H9 (cell line): ENCODE measurements around the gene TMEM238. TPM values are rescaled to one million over a fixed set of nuclear protein-coding genes. Genes with fewer than 3 reads are reported as not detected.
A peak's percentile ranks its signal among the peaks of the same experiment; 100 is the strongest.

ENCODE experiments used
- DNase-seq: peaks from one replicate; pipeline ENCODE4 v3.0.0-alpha.2; 2017
- H2AFZ ChIP-seq: one replicate; pipeline ENCODE4 v1.6.1; 2013; ENCODE audit warnings: mild to moderate bottlenecking, low read length, control low read depth, moderate library complexity
- H2AK5ac ChIP-seq: 2 replicates; pipeline ENCODE4 v1.6.1; 2013; ENCODE audit warnings: low read length, control low read depth, mixed read lengths; ENCODE audit not compliant: insufficient read length
- H2BK120ac ChIP-seq: one replicate; pipeline ENCODE4 v1.6.1; 2013; ENCODE audit warnings: low read depth, mild to moderate bottlenecking, low read length, control low read depth, inconsistent platforms; ENCODE audit not compliant: poor library complexity, severe bottlenecking
- H2BK12ac ChIP-seq: 2 replicates; pipeline ENCODE4 v1.6.1; 2013; ENCODE audit warnings: low read length, control low read depth, mixed read lengths, low read depth; ENCODE audit not compliant: insufficient read length
- H2BK15ac ChIP-seq: 2 replicates; pipeline ENCODE4 v1.6.1; 2013; ENCODE audit warnings: low read depth, low read length, control low read depth
- H2BK20ac ChIP-seq: one replicate; pipeline ENCODE4 v1.6.1; 2013; ENCODE audit warnings: low read depth, mild to moderate bottlenecking, low read length, control low read depth, inconsistent platforms; ENCODE audit not compliant: poor library complexity, severe bottlenecking
- H2BK5ac ChIP-seq: 2 replicates; pipeline ENCODE4 v1.6.1; 2013; ENCODE audit warnings: low read length, control low read depth, mixed read lengths; ENCODE audit not compliant: insufficient read length
- H3K14ac ChIP-seq: 2 replicates; pipeline ENCODE4 v1.6.1; 2013; ENCODE audit warnings: low read length, control low read depth; ENCODE audit not compliant: insufficient read depth
- H3K18ac ChIP-seq: 2 replicates; pipeline ENCODE4 v1.6.1; 2013; ENCODE audit warnings: low read depth, mild to moderate bottlenecking, mixed read lengths, low read length, control low read depth; ENCODE audit not compliant: insufficient read length
- H3K23ac ChIP-seq: 2 replicates; pipeline ENCODE4 v1.6.1; 2013; ENCODE audit warnings: low read length, control low read depth, mixed read lengths, low read depth; ENCODE audit not compliant: insufficient read length
- H3K23me2 ChIP-seq: 2 replicates; pipeline ENCODE4 v1.6.1; 2013; ENCODE audit warnings: low read depth, mild to moderate bottlenecking, mixed read lengths, low read length, control low read depth; ENCODE audit not compliant: insufficient read length, poor library complexity, severe bottlenecking
- H3K27ac ChIP-seq: 2 replicates; pipeline ENCODE4 v1.5.1; 2013; ENCODE audit warnings: low read length, control low read depth, mixed read lengths, low read depth; ENCODE audit not compliant: insufficient read length
- H3K27me3 ChIP-seq: 2 replicates; pipeline ENCODE4 v1.6.1; 2013; ENCODE audit warnings: low read length, control low read depth, inconsistent platforms; ENCODE audit not compliant: insufficient read depth
- H3K4ac ChIP-seq: 2 replicates; pipeline ENCODE4 v1.6.1; 2013; ENCODE audit warnings: low read depth, mild to moderate bottlenecking, control low read depth, inconsistent platforms, low read length, moderate library complexity
- H3K4me1 ChIP-seq: 2 replicates; pipeline ENCODE4 v1.6.1; 2013; ENCODE audit warnings: low read length, control low read depth, inconsistent platforms; ENCODE audit not compliant: insufficient read depth
- H3K4me2 ChIP-seq: 2 replicates; pipeline ENCODE4 v1.6.1; 2013; ENCODE audit warnings: low read length, control low read depth, mixed read lengths; ENCODE audit not compliant: insufficient read length, insufficient read depth
- H3K56ac ChIP-seq: 2 replicates; pipeline ENCODE4 v1.6.1; 2013; ENCODE audit warnings: low read depth, mild to moderate bottlenecking, mixed read lengths, low read length, control low read depth; ENCODE audit not compliant: insufficient read length
- H3K79me1 ChIP-seq: 2 replicates; pipeline ENCODE4 v1.6.1; 2013; ENCODE audit warnings: low read depth, mild to moderate bottlenecking, moderate library complexity, low read length, control low read depth, inconsistent platforms; ENCODE audit not compliant: insufficient read depth, poor library complexity, severe bottlenecking
- H3K79me2 ChIP-seq: 2 replicates; pipeline ENCODE4 v1.6.1; 2013; ENCODE audit warnings: low read length, control low read depth, inconsistent platforms; ENCODE audit not compliant: insufficient read depth
- H3K9ac ChIP-seq: 2 replicates; pipeline ENCODE4 v1.6.1; 2013; ENCODE audit warnings: low read length, control low read depth, mixed read lengths; ENCODE audit not compliant: insufficient read length; ENCODE audit errors: extremely low read depth
- H3K9me3 ChIP-seq: one replicate; pipeline ENCODE4 v1.6.1; 2013; ENCODE audit warnings: low read depth, low read length, inconsistent platforms; ENCODE audit not compliant: control insufficient read depth
- H3T11ph ChIP-seq: one replicate; pipeline ENCODE4 v1.6.1; 2013; ENCODE audit warnings: mild to moderate bottlenecking, low read length, control low read depth, inconsistent platforms
- H4K20me1 ChIP-seq: one replicate; pipeline ENCODE4 v1.6.1; 2013; ENCODE audit not compliant: control insufficient read depth, insufficient read length, insufficient read depth
- H4K5ac ChIP-seq: 2 replicates; pipeline ENCODE4 v1.6.1; 2013; ENCODE audit warnings: low read depth, mild to moderate bottlenecking, mixed read lengths, low read length, control low read depth; ENCODE audit not compliant: insufficient read length
- H4K8ac ChIP-seq: replicated peaks from 2 replicates; pipeline ENCODE4 v1.6.1; 2013; ENCODE audit warnings: low read length, control low read depth, mixed read lengths, low read depth; ENCODE audit not compliant: insufficient read length
- H4K91ac ChIP-seq: 2 replicates; pipeline ENCODE4 v1.6.1; 2013; ENCODE audit warnings: low read depth, mild to moderate bottlenecking, moderate library complexity, mixed read lengths, low read length, control low read depth; ENCODE audit not compliant: insufficient read length
- H3K27ac Mint-ChIP-seq, 3 experiments: 2 replicates in 2 of 3; 3 replicates in 1 of 3; pipeline ENCODE4 v1.8.0; 2020 to 2021; ENCODE audit warnings: mixed read lengths in 3 of 3, mild to moderate bottlenecking in 1 of 3, moderate library complexity in 1 of 3
- H3K27me3 Mint-ChIP-seq: 2 replicates; pipeline ENCODE4 v1.8.0; 2021; ENCODE audit warnings: low read depth, mild to moderate bottlenecking, moderate library complexity, mixed read lengths
- H3K36me3 Mint-ChIP-seq, 3 experiments: 2 replicates in 2 of 3; 3 replicates in 1 of 3; pipeline ENCODE4 v1.8.0; 2020 to 2021; ENCODE audit warnings: low read depth in 3 of 3, mixed read lengths in 3 of 3; ENCODE audit not compliant: insufficient read depth in 1 of 3
- H3K4me1 Mint-ChIP-seq, 2 experiments: 2 replicates each; pipeline ENCODE4 v1.8.0; 2020; ENCODE audit warnings: mixed read lengths in 2 of 2
- H3K4me3 Mint-ChIP-seq, 2 experiments: 2 replicates in 1 of 2; 3 replicates in 1 of 2; pipeline ENCODE4 v1.8.0; 2020 to 2021; ENCODE audit warnings: mild to moderate bottlenecking in 2 of 2, mixed read lengths in 2 of 2, moderate library complexity in 1 of 2
- H3K9me3 Mint-ChIP-seq, 2 experiments: 2 replicates in 1 of 2; 3 replicates in 1 of 2; pipeline ENCODE4 v1.8.0; 2020; ENCODE audit warnings: mild to moderate bottlenecking in 2 of 2, mixed read lengths in 2 of 2, moderate library complexity in 1 of 2
- CTCF ChIP-seq: fragments of 200-600 bp; sonication (generic); conservative IDR thresholded peaks from 3 replicates; pipeline ENCODE4 v1.8.0; 2021; ENCODE audit warnings: antibody characterized with exemption, mild to moderate bottlenecking
- WGBS: extraction: QIAGEN DNeasy Blood & Tissue Kit; methylation state at CpG from one replicate; pipeline ENCODE4 v1.1.7; 2013; ENCODE audit warnings: missing lambda C conversion rate, low lambda C conversion rate, mixed read lengths; ENCODE audit not compliant: insufficient read length; ENCODE audit errors: extremely low coverage; 5-methylcytosine and 5-hydroxymethylcytosine counted together
- total RNA-seq: library from RNA; stranded (reverse); gene quantifications from 2 replicates; pipeline ENCODE4 v1.2.1, GENCODE V29; 2021

The TMEM238 gene
- total RNA-seq, 1 experiment from 2014 or later = 4.8 TPM

- no peak overlapping the region for H4K91ac ChIP-seq
- no peaks in the 10 kb centered on the region for H3K9me3 ChIP-seq
- no peak overlapping the region for H3K27ac ChIP-seq
- no peak overlapping the region for H2BK20ac ChIP-seq
- Mint-ChIP-seq H3K36me3 (peaks cover 51 to 65% (median 61%) of the 10 kb centered on the region in 3 experiments), H3K4me3 (peak overlapping the region; percentile 88 to 90), H3K27me3 (peaks cover 15% of the 10 kb centered on the region), H3K9me3 (peaks cover 20% of the 10 kb centered on the region in 2 experiments), H3K4me1 (peaks cover 19 to 42% of the 10 kb centered on the region in 2 experiments), H3K27ac (peak overlapping the region in 2 of 3 experiments; percentile 61 to 79; a peak in 4 of 7 replicates)
- peaks cover 7% of the 10 kb centered on the region for H3K79me1 ChIP-seq
- H3K56ac ChIP-seq = no peak overlapping the region
- H3K27me3 ChIP-seq = no peaks in the 10 kb centered on the region
- peaks cover 6% of the 10 kb centered on the region for H3K23me2 ChIP-seq
- no peak overlapping the region for H4K5ac ChIP-seq
- H2AFZ ChIP-seq = no peak overlapping the region
- no peak overlapping the region for H3K23ac ChIP-seq
- no peak overlapping the region for H2BK120ac ChIP-seq
- no peak overlapping the region for H2BK12ac ChIP-seq
- no peaks in the 10 kb centered on the region for H4K20me1 ChIP-seq
- H3K18ac ChIP-seq = no peak overlapping the region
- H4K8ac ChIP-seq = no peak overlapping the region
- H3K14ac ChIP-seq = no peak overlapping the region
- H2AK5ac ChIP-seq = no peak overlapping the region
- no peak overlapping the region for H2BK5ac ChIP-seq
- WGBS = no CpG with 5 or more reads among the region's 5 CpGs
- H3K4ac ChIP-seq = no peak overlapping the region
- no peak overlapping the region for H3T11ph ChIP-seq
- H3K9ac ChIP-seq = peak overlapping the region; percentile 18
- DNase-seq = no peak
- peaks cover 14% of the 10 kb centered on the region; the same call in 1 of the 2 replicates for H3K79me2 ChIP-seq
- H3K4me1 ChIP-seq = no peaks in the 10 kb centered on the region; the same call in 1 of the 2 replicates
- no peak overlapping the region for H2BK15ac ChIP-seq
- no peak for TF ChIP-seq CTCF
- H3K4me2 ChIP-seq = peak overlapping the region; percentile 77
Measured at GRCh38 chr19:55405638-55406037, 21.5 kb upstream of the TMEM238 start.
